HG02973 (cell line): ENCODE measurements around the gene SLC2A1.

Source experiments
- ATAC-seq: cut with Tn5 transposase; IDR thresholded peaks from one replicate; pipeline ENCODE4 v1.9.1; 2021; ENCODE audit warnings: moderate library complexity; ENCODE audit not compliant: unreplicated experiment

Gene SLC2A1

DNA sequence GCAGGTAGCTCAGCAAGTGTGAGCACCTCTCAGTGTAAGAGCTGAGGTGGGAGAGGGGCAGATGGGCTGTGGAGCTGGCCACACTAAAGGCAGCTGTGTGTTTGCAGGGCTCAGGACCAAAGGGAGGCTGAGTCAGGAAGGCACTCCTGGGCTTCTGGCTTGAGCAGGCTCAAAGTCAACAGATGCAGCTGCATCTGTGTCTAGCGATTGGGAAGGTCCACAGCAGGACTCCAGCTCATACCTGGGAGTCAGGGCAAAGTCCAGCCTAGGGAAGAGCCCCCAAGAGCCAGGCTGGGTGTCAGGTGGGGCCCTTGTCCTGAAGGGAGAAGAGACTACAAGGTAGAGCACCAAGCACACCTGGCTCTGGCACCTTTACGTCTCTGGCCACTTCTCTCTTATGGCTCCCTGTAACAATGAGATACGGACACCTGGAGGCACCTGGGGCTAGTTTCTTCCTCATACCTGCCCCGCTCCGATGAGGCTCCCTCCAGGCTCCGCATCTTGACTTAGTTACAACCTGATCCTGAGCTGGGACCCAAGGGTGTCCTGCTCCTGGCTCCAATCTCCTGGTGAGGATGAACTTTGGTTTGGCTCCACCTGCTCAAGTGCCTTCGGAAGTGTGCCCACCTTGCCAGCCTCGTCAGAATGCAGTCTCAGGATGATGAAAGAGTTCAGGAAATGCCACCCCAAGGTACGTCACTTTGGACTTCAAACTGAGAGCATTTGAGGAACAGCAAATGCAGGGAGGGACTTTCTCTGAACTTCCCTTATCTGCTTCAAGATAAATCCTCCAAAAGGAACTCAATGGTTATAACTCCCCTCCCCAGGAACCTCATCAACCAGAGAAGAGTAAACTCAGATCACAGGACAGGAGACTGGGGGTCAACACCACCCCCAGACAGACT, 21.5 kb upstream of the SLC2A1 start:
- ATAC-seq = no peak

- no peak for ATAC-seq
Measured at GRCh38 chr1:42979036-42979430, 20.4 kb upstream of the SLC2A1 start.

DNA sequence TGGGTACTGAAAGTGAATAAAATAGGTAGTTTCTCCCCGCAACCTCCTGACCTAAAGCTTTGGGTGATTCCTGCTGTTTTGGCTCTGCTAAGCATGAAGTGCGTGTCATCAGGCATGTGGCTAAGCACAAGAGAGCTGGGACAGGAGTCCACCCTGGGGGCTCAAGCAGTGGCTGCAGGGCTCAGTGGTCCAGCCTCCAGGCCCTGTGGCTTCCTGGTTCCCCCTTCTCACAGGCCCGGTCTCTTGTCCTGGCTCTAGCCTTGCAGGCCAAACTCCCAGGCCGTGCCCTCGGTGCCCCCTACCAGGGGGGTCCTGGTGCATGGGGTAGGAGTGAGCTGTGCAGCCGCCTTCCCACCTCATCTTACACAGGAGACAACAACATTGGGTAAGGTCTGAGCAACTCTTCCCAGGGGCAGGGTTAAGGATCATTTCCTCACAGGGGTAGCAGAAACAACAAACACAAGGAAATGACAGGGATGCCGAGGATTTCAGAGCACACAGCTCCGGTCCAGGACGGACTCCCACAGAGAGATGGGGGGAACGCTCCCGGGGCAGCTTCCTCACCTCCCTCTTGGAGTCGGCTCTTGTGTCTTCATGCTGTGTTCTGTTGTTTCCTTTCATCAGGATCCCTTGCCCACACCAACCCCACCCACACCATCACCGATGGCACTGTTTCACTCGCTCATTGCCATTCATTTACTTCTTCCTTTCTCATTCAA, 19.8 kb upstream of the SLC2A1 start:
- no peak for ATAC-seq

- ATAC-seq = no peak
Measured at GRCh38 chr1:42977653-42978052, 19.0 kb upstream of the SLC2A1 start.

DNA sequence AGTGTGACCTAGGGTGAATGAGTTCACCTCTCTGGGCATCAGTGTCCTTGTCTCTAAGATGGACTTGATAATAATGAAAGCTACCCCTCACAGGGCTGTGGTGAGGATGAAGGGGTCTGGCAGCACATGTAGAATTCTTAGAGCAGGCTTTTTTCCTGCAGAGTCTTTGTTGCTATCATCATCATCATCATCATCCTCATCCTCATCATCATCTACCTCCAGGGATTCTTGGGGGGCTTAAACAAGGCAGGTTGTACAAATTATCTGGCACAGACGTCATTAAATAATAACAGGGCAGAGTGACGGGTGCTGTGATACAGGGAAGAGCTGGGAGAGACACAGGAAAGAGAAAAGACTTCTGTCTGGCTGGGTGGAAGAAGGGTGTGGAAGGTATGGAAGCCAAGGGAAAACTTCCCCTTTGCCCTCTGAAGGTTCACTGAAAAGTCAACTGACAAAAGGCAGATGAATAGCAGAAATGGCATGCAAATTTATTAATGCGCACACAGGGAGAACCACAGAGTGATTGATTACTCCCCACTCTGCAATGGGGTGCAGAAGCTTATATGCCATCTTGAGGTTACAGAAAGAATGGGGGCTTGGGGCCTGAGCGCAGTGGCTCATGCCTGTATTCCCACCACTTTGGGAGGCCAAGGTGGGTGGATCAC, 17.0 kb upstream of the SLC2A1 start:
- ATAC-seq = no peak

DNA sequence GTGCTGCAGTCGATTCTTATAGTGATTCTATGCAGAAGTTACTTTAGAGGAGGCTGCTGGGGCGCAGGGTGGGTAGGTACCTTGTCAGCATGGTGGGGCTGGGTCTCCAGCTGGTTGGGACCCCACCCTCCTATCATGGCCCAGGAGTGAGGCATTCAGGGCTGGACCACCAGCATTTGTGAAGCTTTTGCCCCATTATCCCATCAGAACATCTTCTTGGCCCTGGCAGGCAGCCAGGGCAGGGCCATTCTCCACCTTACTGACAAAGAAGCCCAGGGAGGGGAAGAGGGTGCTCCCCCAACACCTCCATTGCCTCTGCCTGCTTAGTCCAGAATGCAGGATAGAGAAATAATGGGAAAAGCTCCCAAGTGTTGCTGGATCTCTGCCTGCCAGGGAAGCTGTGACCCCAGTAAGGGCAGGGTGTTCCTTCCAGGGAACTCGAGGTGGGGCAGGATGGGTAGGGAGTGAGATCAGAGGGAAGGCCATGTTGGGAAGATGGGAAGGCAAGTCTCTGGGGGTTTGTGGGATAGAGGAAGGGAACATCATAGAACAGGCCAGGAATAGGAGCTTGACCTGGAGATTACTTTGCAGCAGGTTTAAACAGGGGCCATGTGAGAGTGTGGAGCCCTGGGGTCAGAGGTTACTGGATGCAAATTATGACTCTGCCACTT, 16.2 kb upstream of the SLC2A1 start:
- no peak for ATAC-seq

DNA sequence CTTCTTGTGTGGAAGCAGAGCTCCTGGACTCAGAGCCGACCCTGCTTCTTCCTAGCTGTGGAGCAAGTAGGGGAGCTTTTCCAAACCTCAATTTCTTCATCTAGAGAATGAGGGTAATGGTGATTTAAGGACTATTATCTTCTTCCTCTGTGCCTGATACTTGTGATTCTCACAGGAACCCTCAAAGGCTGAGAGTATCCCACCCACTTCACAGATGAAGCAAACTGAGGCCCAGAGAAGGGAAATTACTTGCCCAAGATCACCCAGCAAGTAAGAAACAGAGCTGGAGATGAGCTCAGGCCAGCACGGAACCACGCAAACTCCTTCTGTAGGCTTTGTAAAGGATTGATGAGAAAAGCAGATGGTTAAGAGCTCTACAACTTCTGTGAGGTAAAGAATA, 15.1 kb upstream of the SLC2A1 start:
- no peak for ATAC-seq

DNA sequence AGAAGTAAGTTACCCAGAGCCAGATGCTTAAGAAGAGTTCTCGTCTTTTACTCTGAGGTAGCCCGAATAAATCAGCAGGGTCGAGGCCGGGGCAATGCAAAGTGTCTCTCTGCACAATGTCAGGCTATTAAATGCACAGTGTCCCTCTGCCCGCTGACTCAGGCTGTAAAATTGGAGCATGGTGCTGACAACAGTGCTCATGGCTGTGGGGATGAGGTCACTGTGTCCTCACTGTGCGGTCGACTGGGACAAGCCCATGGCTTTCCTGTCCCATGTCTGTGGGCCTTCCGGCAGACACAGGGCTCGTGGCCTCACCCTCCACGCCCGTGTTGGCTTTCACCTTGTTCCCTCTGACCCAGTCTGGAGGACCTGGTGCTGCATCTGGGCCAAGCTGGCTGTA, 14.6 kb upstream of the SLC2A1 start:
- no peak for ATAC-seq

GRCh38 chr1:42971841-42972291, 13.2 kb upstream of the SLC2A1 start:
- no peak for ATAC-seq

- ATAC-seq = no peak
Measured at GRCh38 chr1:42970143-42970542, 11.5 kb upstream of the SLC2A1 start.

DNA sequence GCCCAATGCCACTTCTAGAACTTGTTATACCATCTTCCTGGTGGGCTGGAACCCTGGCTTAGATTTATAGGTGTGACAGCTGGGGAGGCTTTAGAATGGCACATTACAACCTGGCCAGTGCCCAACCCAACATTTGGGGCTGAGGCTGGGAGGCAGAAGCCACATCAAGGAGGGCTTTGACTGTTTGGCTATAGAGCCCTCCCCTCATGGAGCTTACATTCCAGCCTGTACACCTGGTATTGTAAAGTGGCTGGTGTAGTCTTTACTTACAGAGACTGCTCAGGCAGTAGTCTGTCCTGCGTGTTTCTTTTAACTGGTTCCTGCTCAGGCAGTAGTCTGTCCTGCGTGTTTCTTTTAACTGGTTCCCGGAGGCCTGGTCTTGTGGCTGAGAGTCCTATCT, 10.0 kb upstream of the SLC2A1 start:
- ATAC-seq = no peak

DNA sequence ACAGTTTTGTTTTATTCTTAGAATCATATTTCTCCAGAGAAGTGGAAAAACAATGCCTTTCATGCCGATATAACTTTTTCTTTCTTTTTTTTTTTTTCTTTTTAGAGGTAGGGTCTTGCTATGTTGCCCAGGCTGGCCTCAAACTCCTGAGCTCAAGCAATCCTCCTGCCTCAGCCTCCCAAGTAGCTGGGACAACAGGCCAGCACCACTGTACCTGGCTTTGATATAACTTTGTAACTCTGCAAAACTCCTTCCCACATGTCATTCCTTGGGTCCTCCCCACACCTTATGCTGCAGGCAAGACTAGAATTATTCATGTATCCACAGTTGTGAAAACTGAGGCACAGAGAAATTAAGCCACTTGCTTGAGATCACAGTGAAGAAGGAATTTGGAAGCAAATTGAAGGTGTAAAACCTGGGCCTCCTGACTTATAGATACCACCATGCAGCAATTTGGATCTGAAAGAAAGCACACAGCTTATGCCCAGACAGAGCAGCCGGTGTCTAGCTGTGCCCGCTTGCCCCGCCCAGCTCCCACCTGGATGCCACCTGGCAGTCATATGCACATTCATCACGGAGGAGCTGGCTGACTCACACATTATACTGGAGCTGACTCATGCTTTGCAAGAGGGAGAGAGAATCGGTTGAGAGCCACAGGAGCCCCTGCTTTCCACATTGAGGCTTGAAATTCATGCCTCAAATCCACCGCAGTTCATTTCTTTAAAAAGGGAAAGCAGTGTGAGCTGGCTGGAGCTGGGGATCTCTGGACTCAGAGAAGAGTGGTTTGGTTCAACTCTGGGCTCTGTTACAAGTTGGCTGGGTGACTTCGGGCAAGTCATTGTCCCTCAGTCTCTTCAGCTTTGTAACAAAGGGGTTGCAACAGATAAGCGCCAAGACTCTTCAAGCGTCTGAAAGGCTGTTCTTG, 8.3 kb upstream of the SLC2A1 start:
- ATAC-seq = no peak

DNA sequence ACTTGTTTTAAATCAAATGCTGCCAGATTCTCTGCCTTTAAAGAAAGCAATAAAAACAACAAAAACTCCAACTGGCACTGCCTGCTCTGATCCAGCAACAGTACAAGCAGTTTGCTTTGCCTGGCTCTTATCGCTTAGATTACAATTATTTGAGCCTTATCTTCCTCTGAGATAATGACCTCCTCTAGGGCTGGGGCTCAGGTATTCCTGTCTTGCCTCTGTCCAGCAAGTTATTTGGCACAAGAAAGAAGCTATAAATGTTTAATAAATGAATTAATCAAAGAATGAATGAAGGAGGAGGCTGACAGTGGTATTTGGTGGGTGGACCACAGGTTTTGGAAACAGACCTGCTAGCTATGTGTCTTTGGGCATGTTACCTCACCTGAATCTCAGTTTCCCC, 6.7 kb upstream of the SLC2A1 start:
- ATAC-seq = no peak

DNA sequence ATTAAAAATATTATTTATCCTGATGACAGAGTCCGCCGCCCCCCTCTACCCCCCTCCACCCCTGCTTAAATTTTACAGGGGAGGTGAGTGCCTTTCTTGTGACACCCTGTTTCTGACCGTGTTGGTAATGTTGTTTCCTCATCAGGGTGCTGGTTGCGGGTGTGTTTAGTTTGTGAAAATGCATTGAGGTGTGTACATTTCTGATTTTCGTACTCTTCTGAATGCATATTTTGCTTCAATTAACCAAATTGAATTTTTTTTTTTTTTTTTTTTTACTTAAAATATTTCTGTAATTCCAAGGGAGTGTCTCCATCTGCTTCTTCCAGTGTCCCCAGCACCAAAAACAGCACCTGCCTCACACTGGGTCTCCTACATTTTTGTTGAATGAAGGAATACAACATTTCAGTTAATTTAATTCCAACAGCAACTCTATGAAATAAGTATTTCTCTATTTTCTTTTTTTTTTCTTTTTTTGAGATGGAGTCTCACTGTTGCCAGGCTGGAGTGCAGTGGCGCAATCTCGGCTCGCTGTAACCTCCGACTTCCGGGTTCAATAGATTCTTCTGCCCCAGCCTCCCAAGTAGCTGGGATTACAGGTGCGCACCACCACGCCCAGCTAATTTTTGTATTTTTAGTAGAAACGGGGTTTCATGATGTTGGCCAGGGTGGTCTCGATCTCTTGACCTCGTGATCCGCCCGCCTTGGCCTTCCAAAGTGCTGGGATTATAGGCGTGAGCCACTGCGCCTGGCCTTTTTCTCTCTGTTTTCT, 5.6 kb upstream of the SLC2A1 start:
- ATAC-seq = no peak

DNA sequence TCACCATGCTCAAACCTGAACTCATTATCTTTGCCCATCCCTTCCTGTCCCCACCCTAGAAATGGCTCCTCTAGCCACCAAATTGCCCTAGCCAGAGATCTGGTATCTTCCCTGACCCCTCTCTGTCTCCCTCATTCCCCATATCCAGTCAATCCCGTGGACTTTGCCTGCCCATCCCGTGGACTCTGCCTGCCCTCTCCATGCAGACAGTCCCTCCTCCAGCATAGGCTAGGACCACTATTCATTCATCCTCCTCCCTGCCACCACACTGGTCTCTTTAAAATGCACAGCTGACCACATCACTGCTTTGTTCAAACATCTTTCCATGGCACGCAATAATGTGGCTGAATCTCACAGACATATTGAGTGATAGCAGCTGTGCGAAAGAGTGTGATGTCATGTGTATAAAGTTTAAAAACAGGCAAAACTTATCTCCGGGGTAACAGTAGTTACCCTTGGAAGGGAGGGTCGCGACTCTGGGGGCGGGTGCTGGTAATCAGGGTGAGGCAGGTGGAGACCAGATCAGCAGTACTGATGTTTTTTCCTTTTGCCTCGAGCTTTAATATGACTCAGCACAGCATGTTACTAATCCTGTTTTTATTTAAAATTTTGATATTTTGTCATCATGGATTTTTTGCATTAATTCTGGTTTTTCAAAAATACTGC, 4.8 kb upstream of the SLC2A1 start:
- no peak for ATAC-seq

GRCh38 chr1:42962641-42963377, 4.1 kb upstream of the SLC2A1 start:
- ATAC-seq = no peak

DNA sequence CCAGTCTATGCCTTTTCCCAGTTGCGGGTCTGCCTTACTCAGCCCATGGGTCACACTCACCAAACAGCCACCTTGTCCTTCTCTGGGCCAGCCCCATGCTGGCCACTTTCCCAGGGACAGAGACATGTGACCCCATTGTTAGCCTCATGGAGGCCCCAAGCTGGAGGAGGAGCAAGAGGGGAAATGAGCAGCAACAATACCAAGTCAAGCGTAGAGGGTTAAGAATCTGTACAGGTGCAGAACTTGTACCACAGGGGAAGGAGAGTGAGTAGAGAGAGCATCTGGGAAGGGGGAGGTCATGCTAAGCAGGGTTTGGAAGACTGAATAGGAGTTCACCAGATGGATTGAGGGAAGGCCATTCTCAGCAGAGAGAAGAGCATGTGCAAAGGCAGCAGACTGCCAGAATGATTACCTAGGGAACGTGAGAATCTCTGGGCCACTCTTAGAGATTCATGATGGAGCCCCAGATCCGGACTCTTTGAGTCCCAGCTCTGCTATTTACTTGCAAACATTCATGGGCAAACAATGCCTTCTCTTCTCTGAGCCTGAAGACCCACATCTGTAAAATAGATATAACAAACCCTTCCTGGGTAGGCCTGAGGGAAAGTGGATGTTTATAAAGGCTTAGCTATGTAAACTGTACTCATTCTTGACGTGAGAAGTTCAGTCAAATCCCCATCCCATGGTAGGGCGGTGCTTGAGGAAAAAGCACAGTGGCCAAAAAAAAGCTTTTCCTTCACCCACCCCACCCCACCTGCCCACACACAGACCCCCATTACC, 2.8 kb upstream of the SLC2A1 start:
- no peak for ATAC-seq
